ENCODE measurements around the gene ERG.

DNA sequence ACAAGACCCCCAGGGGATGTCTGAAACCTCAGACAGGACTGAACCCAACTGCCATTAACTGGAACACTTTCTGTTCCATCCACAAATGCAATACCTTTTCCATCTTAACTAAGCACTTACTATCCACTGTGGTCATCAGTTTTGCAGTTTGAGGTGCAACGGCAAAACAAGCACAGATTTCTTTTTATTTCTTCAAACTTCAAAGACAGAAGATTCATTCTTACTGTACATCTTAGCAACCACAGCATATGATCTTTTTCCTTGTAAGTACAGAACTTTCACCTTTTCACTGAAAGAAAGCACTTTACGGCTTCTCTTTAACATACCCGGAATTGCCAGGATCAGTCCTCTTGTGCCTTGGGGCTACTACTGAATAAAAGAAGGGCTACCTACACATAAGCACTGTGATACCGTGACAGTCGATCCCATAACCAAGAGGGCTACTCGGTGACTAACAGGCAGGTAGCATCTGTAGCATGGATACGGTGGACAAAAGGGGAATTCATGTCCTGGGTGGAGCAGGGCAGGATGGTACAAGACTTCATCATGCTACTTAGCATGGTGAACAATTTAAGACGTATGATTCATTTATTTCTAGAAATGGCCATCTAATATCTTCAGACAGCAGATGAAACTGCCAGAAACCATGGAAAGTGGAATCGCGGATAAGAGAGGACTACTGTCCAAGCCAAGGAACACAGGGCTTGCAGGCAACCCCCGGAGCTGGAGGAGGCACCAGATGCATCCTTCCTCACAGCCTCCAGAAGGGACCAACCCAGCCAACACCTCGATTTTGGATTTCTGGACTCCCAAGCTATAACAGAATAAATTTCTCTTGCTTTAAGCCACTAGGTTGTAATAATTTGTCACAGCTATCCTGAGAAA is 18.4 kb downstream of the ERG start:
- TF ChIP-seq, protein P1, sequence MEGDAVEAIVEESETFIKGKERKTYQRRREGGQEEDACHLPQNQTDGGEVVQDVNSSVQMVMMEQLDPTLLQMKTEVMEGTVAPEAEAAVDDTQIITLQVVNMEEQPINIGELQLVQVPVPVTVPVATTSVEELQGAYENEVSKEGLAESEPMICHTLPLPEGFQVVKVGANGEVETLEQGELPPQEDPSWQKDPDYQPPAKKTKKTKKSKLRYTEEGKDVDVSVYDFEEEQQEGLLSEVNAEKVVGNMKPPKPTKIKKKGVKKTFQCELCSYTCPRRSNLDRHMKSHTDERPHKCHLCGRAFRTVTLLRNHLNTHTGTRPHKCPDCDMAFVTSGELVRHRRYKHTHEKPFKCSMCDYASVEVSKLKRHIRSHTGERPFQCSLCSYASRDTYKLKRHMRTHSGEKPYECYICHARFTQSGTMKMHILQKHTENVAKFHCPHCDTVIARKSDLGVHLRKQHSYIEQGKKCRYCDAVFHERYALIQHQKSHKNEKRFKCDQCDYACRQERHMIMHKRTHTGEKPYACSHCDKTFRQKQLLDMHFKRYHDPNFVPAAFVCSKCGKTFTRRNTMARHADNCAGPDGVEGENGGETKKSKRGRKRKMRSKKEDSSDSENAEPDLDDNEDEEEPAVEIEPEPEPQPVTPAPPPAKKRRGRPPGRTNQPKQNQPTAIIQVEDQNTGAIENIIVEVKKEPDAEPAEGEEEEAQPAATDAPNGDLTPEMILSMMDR (IDR thresholded peaks at IDR 0.05), result no peak
- no peak for TF ChIP-seq EZH2 (IDR thresholded peaks at IDR 0.05)

All from neural progenitor cell (in vitro differentiated cells).